Left kidney (tissue), 8 donors: Measurements from ENCODE around the gene ACHE. TPM values are rescaled to one million over a fixed set of nuclear protein-coding genes. Genes with fewer than 3 reads are reported as not detected.
"Not testable (repeated sequence)": the region's sequence is repeated elsewhere in the genome, so short reads cannot be mapped to it uniquely, and the experiment has no call there.

Experiments used
- DNase-seq: peaks from one replicate; pipeline ENCODE4 v3.0.0-alpha.2; 2013
- long read RNA-seq, 8 donors: transcript quantifications; one replicate each; lab custom pipeline, GENCODE V29; 2026
- polyA plus RNA-seq: library from polyadenylated mRNA; unstranded; fragments of 120-200 nt; gene quantifications from one replicate; pipeline ENCODE4 v1.2.1, GENCODE V29; 2013; ENCODE audit not compliant: insufficient read length

Gene ACHE
- polyA plus RNA-seq: 2.7 TPM
- long read RNA-seq, donor 1, partial matches to known transcripts: 0 of 2 reads
- long read RNA-seq, donor 1, other reads (novel, unspliced or antisense): 0 of 2 reads
- long read RNA-seq, donor 2: 0 reads
- long read RNA-seq, donor 3, partial matches to known transcripts: 0 of 1 reads
- long read RNA-seq, donor 3, other reads (novel, unspliced or antisense): 0 of 1 reads
- long read RNA-seq, donor 4: 0 reads
- long read RNA-seq, donor 5, partial matches to known transcripts: 0 of 2 reads
- long read RNA-seq, donor 5, other reads (novel, unspliced or antisense): 0 of 2 reads
- long read RNA-seq, donor 6, partial matches to known transcripts: 0 of 1 reads
- long read RNA-seq, donor 6, other reads (novel, unspliced or antisense): 0 of 1 reads
- long read RNA-seq, donor 7: 0 reads
- long read RNA-seq, donor 8, partial matches to known transcripts: 0 of 1 reads
- long read RNA-seq, donor 8, other reads (novel, unspliced or antisense): 0 of 1 reads

DNA sequence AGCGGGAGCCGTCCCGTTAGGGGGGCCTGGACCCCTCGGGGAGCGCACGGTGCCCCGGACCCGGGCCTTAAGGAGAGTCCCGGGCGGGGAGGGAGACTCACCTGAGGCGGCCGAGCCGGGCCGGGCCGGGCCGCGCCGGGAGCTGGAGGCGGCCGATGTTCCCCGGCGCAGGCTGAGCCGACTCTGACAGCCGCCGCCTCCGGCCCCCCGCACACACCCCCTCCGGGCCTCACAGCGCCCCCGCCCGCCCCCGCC lies at the start of gene ACHE:
ACHE (minus strand) TSS at position 188 of the 255 bp plus-strand sequence. CDS start 1,656 bp downstream, outside the sequence.
- DNase-seq: no peak

DNA sequence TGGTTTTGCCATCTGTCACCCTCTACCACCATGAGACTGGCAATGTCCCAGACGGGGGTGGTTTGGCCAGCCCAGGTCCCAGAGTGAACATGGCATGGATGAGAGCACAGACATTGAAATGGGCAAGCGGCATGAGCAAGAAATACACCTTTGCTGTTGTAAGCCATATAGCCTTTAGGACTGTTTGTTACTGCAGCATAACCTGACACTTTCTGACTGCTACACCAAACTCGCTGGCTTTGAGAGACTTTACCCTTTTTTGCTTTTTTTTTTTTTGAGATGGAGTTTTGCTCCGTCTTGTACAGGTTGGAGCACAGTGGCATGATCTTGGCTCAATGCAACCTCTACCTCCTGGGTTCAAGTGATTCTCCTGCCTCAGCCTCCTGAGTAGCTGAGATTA lies 48.5 kb upstream of the ACHE start:
- DNase-seq: no peak

DNA sequence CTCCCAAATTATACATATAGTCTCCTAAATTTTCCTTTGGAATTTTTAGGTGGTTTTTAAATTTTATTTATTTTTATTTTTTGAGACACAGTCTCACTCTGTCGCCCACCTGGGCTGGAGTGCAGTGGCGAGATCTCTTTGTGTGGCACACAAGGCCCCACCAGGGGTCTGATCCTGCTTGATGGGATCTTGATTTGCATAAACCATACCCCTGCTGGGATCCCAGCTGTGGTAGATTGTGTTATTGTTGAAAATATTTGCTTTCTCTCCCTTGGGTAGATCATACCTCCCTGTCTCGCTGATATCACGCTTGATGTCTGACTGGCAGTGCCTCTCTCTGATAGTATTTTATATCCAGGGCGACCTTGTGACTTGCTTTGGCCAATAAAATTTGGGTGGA lies 48.0 kb upstream of the ACHE start:
- no peak for DNase-seq

DNA sequence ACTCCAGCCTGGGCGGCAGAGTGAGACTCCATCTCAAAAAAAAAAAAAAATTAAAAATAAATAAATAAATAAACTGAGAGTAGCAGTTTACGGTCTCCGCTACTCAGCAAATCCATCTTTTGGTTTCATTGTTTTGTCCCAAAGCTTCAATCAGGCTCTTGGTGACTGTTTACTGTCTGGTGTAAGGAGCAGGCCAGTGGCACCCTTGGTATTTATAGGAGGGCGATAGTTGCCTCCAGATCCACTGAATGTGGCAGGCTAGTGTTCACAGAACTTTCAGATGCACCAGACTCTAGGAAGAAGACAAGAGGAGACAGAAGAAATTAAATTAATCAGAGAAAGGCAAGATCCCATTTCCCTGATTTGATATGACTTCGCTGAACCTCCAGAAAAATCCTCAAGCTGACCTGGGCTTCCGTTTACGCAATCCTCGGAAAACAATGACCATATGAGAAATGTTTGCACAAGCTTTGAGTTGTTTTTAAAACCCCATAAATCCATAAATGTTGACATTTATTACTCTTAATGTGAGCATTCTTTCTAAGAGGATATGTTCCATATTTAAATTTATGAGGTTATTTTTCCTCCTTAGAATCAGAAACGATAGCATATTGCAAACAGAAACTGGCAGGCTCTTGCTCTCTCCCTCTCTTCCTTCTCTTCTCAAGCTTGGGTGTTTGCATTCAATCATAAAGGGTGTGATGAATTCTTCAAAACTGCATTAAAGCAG lies 46.5 kb upstream of the ACHE start:
- peak; percentile 26 for DNase-seq

DNA sequence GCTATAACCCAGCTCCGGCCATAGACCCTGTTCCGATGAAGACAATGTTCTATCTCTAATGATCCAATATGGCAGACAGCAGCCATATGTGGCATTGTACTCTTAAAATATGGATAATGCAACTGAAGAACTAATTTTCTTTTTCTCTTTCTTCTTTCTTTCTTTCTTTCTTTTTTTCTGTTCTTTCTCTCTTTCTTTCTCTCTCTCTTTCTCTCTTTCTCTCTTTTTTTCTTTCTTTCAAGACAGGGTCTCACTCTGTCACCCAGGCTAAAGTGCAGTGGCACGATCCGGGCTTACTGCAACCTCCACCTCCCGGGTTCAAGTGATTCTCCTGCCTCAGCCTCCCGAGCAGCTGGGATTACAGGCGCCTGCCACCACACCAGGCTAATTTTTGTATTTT lies 40.5 kb upstream of the ACHE start:
- not testable (repeated sequence) for DNase-seq

DNA sequence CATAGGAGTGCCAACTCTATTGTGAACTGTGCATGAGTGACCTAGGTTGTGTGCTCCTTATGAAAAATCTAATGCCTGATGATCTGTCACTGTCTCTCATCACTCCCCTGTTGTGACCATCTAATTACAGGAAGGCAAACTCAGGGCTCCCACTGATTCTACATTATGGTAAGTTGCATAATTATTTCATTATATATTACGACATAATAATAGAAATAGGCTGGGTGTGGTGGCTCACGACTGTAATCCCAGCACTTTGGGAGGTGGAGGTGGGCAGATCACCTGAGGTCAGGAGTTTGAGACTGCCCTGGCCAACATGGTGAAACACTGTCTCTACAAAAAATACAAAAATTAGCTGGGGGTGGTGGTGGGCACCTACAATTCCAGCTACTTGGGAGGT lies 39.7 kb upstream of the ACHE start:
- DNase-seq: not testable (repeated sequence)

DNA sequence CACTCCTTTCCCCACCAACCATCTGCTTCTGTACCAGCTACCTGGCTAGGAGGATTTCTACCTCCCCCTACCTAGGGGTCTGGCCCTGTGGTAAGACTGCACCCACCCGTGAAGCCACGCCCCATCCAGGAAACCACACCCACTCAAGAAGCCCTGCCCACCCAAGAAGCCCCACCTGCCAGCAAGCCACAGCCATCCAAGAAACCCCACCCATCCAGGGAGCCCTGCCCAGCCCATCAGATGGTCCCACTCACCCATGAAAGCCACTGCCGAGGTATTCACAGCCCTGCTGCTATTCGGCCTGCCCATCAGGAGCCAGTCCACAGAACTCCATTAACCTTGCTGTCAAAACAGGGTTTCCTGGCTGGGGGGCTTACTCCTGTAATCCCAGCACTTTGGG lies 38.0 kb upstream of the ACHE start:
- DNase-seq: no peak

DNA sequence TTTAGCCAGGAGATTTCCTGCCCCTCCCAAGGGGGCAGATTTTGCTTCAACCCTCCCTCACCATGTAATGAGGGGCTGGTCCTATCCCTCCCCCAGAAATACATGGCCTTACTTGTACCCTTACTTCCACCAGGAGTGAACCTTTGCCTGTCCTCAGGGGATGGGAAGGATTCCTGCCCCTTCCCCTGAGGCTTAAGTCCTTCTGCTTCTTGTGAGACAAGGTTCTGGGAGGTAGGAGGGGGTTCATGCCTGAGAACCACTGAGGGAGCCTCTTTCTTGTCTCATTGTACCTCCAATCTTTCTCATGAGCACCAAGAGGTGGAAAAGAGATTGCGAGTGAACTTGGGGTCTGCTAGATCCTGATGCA lies 34.1 kb upstream of the ACHE start:
- no peak for DNase-seq

DNA sequence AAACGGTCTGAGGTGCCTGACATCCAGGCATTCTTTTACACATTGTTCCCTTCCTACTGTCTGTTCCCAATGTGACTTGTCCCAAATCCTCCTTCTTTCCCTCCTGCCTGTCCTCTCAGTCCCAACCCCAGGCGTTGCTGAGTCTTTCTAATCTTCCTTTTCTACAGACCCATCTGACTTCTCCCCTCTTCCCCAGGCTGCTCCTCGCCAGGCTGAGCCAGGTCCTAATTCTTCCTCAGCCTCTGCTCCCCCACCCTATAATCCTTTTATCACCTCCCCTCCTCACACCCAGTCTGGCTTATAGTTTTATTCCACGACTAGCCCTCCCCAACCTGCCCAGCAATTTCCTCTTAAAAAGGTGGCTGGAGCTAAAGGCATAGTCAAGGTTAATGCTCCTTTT lies 27.9 kb upstream of the ACHE start:
- DNase-seq: not testable (repeated sequence)

DNA sequence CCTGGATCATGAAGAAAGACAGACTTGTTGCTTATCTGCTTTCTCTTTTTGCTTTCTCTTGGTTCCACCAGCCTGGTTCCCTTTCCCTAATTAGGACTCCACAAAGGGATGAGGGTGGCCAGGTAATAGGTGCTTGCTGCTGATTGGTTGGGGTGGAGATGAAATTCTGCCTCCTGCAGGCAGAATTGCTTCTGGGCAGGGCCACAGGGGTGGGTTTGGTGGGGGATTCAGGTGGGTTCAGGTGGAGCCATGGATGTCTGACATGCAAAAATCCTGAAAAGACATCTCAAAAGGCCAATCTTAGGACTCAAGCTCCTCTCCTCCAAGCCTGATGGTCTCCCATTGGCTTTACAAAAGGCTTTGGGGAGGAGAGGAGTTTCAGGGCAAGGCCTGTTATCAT lies 25.4 kb upstream of the ACHE start:
- DNase-seq: no peak

DNA sequence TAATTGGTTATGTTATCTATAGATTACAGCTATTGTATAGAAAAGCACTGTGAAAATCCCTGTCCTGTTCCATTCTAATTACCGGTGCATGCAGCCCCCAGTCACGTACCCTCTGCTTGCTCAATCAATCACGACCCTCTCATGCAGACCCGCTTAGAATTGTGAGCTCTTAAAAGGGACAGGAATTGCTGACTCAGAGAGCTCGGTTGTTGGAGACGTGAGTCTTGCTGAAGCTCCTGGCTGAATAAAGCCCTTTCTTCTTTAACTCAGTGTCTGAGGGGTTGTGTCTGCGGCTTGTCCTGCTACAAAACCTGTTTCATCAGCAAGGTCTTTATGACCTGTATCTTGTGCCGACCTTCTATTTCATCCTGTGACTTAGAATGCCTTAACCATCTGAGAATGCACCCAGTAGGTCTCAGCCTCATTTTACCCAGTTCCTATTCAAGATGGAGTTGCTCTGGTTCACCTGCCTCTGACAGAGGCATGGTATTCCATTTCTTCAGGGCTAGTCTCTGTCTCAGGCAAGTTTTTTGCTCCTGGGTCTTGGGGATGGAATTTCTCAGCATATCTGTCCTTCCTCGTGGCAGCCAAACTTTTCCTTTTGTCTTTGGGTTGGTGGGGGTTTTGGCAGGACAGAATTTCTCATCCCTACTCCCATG lies 24.2 kb upstream of the ACHE start:
- not testable (repeated sequence) for DNase-seq

DNA sequence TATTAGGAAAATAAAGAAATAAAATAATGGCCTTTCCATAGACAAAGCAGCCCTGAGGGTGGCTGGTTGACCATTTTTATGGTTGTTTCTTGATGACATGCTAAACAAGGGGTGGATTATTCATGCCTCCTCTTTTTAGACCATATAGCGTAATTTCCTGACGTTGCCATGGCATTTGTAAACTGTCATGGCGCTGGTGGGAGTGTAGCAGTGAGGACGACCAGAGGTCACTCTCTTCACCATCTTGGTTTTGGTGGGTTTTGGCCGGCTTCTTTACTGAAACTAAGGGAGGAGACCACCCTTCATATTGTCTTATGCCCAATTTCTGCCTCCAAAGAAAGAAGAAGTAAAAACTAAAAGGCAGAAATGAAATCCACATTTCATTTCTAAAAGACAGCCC lies 23.6 kb upstream of the ACHE start:
- not testable (repeated sequence) for DNase-seq

DNA sequence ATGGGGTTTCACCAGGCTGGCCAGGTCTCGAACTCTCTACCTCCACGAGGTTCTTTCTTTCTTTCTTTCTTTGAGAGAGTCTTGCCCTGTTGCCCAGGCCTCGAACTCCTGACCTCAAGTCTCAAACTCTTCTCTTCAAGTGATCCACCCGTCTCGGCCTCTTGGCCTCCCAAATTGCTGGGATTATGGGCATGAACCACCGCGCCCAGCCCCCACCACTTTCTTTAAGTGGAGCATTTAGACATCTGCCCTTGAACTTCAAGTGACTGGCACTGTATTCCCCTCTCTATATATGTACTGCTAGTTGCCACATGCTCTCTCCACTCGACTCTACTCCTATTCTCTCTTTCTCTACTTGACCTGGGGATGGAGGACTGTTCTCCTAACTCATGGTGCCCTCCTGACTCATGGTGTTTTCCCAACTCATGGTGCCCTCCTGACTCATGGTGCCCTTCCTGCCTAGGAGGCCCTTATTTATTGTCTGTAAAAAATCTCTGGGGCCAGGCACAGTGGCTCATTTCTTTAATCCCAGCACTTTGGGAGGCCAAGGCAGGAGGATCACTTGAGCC lies 19.3 kb upstream of the ACHE start:
- no peak for DNase-seq

DNA sequence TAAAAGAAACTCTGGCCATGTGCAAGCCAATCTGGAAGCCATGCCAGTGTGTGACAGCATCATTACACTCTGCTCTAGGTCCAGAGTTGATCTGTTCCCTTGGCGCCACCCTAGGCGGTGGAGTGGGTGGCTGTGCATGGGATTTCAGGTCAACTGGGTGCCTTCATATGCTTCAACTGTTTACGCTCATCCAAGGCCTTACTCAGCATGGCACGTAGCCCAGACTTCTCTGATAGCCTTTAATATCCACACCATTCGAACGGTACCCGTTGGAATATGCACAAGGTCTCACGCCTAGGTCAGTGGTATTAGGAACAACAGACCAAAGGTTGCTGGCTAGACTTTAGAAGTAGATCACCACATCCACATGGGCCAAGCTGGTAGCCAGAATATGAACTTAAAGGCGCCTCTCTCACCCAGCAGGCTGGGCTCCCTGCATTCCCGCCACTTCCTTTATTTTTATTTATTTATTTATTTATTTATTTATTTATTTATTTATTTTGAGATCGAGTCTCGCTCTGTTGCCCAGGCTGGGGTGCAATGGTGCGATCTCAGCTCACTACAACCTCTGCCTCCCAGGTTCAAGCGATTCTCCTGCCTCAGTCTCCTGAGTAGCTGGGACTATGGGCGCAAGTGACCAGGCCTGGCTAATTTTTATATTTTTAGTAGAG lies 18.7 kb upstream of the ACHE start:
- no peak for DNase-seq

DNA sequence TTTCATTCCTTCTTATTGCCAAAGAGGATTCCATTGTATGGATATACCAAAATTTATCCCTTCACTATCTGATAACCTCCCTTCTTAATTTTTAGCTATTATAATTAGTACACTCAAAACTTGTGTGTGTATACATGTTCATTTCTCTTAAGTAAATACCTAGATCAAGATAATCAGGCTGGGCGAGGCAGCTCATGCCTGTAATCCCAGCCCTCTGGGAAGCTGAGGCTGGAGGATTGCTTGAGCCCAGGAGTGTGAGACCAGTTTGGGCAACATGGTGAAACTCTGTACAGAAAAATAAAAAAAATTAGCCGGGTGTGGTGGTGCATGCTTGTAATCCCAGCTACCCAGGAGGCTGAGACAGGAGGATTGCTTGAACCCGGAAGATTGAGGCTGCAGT lies 15.8 kb upstream of the ACHE start:
- DNase-seq: no peak

DNA sequence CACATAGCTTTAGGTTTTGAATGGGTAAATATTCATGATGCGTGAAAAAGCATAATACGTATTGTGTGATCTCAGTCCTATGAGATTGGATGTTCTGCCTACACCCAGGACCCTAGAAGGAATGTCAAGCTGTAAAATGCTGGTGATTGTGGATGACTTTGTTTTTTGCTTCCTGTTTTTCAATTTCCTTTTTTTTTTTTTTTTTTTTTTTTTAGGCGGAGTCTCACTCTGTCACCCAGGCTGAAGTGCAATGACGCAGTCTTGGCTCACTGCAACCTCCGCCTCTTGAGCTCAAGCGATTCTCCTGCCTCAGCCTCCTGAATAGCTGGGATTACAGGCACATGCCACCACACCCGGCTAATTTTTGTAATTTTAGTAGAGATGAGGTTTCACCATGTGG lies 14.8 kb upstream of the ACHE start:
- DNase-seq: not testable (repeated sequence)

DNA sequence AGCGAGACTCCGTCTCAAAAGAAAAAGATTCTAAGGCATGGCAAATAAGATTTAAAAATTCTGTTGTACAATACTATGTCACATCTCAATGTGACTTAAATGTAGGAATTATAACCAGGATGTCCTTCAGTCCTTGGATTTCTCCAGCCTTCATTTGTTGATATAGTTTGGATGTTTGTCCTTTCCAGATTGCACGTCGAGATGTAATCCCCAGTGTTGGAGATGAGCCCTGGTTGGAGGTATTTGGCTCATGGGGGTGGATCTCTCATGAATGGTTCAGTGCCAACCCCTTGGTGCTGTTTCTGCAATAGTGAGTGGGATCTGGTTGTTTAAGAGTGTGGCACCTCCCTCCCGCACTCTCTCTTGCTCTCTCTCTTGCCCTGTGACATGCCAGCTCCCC lies 12.8 kb upstream of the ACHE start:
- DNase-seq: no peak

DNA sequence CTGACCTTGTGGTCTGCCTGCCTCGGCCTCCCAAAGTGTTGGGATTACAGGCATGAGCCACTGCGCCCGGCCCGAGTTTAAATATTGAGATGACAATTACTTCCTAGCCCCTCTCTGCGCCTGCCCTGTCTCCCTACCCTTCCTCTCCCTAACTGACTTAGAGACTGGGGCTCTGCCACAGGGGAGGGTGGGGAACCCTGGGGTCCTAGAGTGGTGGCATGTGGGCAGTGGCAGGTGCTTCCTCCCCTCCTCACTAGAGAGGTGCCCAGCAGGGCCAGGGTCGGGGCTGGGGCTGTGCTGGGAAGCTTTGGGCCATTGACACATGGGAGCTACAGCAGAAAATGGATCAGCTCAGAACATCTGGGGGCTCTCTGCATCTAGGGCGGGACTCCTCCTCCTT lies 7.0 kb upstream of the ACHE start:
- no peak for DNase-seq

DNA sequence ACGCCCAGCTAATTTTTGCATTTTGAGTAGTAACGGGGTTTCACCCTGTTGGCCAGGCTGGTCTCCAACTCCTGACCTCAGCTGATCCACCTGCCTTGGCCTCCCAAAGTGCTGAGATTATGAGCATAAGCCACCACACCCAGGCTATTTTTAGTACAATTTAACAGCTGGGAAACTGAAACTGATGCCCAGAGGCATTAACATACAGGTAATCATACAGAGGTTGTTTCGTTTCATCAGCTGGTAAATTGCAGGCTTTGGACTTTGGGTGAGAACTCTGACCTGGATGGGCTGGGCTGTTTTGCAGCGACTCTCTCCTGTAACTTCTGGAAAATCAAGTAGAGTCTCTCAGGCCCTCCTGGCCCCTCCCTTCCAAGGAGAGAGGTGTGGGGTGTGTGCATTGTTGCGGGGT lies 6.2 kb upstream of the ACHE start:
- DNase-seq: no peak

DNA sequence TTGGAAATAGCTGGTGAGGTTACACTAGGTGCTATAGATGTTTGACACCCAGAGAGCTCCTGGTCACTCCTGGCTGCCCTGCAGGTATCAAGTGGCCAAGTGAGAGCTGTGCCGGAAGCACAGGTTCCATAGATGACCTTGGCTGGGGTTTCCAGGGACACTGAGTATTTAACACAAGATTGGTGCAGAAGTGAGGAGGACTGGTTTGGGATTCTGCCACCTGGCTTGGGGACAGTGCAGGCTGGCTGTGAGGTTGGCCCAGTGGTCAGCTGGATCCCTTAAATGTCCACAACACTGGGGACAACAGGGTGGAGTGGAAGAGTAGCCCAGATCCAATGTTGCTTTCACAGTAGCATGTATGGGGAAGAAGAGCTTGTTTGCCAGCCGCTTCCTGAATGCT lies 5.3 kb upstream of the ACHE start:
- no peak for DNase-seq

DNA sequence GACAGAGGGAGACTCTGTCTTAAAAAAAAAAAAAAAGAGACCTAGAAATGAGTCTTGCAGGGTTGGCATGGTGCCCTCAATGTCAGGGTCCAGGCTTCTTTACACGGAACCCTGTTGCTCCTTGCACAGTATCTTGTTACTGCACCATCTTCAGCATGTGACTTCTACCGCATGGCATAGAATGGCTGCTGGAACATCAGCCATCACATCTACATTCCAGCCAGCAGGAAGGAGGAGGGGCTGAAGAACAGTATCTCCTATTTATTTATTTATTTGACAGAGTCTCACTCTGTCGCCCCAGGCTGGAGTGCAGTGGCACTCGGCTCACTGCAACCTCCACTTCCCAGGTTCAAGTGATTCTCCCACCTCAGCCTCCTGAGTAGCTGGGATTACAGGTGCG lies 3.7 kb upstream of the ACHE start:
- no peak for DNase-seq

DNA sequence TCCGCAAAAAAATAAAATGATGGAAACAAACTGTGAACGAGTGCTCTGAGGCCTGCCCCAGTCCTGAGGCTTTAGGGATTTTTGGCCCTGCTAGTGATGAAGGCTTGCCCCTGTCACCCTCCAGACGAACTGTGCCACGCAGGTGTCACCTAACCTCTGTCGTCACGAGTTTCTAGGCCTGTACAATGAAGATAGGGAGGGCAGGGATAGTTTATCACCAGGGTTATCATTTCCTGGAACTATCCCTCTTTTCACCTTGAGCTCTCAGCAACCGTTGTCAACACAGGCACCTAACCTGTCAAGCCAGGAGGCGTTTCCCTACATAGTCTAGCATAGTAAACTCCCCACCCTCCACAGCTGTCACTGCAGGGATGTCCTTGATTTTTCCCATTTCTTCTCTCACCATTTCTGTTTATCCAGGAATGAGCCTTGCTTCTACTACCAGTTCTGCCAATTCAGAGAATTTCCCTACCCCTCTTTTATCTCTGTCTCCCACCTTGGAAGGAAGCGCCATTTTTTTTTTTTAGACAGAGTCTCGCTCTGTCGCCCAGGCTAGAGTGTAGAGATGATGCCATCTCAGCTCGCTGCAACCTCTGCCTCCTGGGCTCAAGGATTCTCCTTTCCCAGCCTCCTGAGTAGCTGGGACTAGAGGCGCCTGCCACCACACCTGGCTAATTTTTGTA lies 2.2 kb upstream of the ACHE start:
- DNase-seq: no peak
